Tongue (tissue), 2 donors: ENCODE results near the gene PPP1R2B. TPM values are rescaled to one million over a fixed set of nuclear protein-coding genes. Genes with fewer than 3 reads are reported as not detected.
"Not testable (repeated sequence)": the region's sequence is repeated elsewhere in the genome, so short reads cannot be mapped to it uniquely, and the experiment has no call there.

Experiments
- DNase-seq: peaks from one replicate; pipeline ENCODE4 v3.0.0-alpha.2; 2015
- total RNA-seq: library from RNA; depleted of rRNA; stranded (reverse); fragments of >200 nt; gene quantifications from one replicate; pipeline ENCODE4 v1.2.3, GENCODE V29; 2014

The PPP1R2B gene
- total RNA-seq, result 0.10 TPM

- DNase-seq, result no peak
Observed at GRCh38 chr5:156850206-156850751, at the start of gene PPP1R2B. Gene PPP1R2B (plus strand): TSS chr5:156850295. CDS start chr5:156850563, 268 bp downstream.

DNA sequence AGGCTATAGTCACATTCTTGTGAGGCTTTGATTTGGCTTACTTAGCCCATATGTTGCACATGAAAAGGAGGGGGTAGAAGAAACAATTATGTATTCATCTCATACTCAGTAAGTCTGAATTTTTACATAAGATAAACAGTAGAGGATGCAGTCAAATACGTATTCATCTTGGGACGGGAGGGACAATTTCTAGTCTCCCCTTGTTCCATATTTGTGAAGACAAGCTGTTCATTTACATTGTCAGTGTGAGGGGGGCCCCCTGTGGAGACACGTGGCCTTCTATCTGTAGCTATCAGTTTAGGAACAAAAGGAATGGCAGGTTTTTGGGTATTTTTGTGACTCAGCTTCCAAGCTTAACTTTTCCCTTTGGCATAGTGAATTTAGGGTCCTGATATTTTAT, 49.2 kb upstream of the PPP1R2B start:
- DNase-seq, result no peak

DNA sequence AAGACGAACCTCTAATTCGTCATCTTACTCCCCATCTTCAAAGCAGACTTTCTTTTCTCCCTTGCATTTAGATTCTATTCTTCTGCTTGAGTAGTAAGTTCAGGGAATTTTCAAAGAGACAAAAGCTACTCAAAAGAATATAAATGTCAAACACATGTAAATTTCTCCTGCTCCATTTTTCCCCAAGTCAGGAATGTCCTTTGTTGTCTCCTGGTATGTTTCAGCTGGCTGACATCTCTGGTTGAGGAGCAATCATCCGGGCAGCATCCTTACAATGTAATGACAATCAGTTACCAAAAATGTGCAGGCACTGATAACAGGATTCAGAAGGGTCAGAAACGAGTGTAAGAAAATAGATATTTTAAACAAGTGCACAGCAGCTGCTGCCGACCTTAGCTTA, 47.6 kb upstream of the PPP1R2B start:
- no peak for DNase-seq

- no peak for DNase-seq
Observed at GRCh38 chr5:156803404-156803803, 46.7 kb upstream of the PPP1R2B start.

GRCh38 chr5:156812959-156813358, 37.1 kb upstream of the PPP1R2B start:
- DNase-seq, result no peak

DNA sequence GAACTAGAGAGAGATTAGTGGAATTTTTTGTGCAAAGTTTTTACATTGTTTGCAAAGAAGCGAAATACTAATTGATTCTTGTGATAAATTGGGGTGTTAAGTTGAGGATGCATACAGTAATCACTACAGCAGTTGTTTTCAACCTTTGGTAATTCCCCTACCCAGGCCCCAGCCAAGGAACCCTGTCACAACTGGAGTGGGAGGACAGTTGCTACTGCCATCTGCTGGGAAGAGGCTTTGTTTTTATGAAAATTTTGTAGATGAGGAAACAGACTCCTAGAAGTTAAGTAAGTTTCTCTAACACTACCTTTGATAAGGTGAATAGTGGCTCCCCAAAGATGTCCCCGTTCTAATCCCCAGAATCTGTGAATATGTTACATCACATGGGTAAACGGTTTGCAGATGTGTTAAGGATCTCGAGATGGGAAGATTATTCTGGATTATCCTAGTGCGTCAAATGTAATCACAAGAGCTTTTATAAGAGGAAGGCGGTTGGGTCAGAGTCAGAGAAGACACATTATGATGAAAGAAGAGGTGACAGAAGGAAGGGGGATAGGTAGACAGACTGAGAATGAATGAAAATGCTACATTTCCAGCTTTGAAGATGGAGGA, 34.0 kb upstream of the PPP1R2B start:
- peak; percentile 52 for DNase-seq

GRCh38 chr5:156819537-156819936, 30.6 kb upstream of the PPP1R2B start:
- no peak for DNase-seq

DNA sequence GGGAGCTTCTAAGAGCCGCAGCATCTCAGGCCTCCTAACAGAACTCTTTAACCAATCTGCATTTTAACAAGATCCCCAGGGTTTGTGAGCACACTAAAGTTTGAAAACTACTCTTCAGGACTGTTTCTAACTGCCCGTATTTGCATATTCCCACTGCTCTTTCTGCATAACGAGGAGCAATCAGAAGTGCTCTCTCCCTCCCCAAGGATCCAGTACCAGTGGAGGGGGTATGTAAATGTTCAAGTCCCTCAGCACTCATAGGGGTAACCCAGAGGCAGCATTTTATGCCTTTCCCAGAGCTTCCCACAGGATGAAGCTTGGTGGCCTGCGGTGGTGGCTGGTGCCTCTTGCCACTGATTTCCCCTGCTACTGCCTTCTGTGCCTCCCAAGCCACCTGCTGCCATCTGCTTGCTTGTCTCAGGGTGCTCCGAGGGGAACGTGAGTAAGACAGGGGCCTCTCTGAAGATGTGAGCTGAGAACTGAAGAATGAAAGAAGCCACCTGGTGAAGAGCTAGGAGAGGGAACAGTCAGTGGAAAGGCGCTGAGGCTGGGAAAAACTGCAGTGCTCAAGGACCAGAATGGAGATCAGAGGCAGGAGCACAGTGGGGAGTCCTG, 30.0 kb upstream of the PPP1R2B start:
- peak; percentile 14 for DNase-seq

DNA sequence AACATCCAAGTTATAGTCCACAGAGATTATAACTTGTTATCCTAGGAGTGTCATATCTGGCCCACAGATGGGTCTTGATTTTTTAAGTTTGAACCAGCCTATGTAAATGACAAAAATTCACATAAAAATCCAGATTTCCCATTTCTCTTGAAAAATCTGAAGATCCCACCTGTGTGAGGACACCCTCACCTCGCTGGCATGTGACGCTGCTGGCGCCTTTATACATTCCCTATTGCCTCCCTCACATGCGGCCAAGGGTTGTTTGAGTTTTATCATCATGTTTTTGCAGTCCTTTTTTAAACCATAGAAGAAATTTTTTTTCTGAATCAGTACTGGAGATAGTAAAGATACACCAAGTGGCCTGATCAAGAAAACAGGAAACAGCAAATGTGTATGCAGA, 25.9 kb upstream of the PPP1R2B start:
- DNase-seq, result no peak

DNA sequence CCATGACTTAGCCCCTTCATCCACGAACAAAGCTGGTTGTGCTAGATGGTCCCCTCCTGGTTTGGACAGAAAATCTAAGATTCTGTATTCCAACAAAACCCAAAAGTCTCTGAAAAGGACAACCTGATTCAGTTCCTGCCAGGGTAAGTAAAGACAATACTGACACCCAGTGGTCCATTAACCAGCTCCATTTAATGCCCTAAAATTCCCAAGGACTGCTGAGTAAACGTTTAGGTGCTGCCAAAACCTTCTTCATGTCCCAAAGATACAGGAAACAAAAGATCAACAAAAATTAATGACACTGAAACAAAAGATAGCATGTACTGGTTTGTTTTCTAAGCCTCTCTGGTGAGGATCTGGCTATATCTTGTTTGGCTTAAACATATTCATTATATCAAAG, 25.3 kb upstream of the PPP1R2B start:
- DNase-seq, result peak; percentile 82

DNA sequence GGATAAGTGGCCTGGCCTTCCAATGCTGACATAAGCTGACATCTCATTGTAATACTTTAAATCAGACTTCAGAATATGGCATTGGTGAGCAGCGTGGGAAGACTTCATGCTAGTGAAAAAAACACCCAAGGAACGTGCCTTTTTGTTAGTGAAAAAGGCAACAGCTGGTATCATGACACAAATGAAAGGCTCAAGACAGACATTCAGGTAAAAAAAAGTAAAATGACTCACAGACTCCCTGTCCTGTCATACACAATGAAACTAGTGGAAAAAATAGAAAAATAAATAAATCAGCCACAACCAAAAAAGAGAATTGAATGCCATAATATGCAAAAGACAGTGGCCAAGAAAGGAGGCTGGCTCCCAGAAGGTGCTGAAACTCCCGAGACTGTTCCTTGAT, 24.4 kb upstream of the PPP1R2B start:
- no peak for DNase-seq

DNA sequence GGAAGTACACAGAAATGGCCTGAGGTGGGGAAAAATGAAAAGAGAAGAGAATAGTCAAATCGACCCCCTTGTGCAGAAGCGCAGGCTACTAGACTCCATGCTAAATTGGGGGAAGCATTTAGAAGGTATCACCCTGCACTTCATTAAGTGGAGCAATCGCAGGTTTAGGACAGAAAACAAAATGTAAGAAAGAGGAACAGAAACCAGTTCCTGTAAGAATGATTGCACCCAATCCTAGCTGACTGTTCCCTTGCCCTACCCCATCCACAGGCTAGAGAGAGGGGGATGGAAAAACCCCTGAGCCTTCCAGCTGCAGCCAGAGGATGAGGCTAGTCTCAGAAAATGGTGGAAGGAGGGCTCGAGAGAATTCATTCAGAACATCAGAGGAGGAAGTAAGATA, 23.9 kb upstream of the PPP1R2B start:
- no peak for DNase-seq

DNA sequence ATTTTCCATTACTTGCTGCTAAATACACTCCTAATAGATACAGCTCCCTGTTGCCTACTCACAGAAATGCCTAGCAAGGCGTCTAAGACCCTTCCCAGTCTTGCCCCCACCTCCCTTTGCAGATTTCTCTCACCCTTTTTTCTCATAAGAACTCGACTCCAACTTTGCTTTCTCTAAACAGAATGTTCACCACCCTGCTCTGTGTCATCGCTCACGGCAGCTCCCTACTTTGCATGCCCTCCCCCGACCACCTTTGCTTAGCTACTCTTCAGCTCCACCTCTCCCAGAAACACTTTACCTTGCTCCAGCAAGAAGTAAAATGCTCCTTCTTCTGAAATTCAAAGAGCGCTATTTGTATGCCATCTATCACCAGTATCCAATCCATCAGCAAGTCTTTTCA, 15.2 kb upstream of the PPP1R2B start:
- no peak for DNase-seq

DNA sequence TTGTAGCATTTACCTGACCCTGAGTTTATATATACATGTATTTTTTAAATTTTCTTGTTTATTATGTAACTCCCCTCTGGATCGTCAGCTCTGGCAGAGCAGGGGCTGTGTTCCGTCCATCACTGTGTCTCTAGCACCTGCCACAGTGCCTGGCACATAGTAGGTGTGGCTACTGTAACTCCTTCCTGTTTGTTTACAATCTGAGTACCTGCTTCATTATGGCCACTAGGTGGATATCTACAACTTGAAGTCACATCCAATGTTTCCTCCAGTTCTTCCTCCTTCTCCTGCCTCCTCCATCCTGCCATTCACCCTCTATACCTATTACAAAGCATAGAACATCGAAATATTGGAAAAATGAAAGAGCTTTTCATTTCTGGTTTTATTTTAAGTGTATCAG, 14.2 kb upstream of the PPP1R2B start:
- no peak for DNase-seq

DNA sequence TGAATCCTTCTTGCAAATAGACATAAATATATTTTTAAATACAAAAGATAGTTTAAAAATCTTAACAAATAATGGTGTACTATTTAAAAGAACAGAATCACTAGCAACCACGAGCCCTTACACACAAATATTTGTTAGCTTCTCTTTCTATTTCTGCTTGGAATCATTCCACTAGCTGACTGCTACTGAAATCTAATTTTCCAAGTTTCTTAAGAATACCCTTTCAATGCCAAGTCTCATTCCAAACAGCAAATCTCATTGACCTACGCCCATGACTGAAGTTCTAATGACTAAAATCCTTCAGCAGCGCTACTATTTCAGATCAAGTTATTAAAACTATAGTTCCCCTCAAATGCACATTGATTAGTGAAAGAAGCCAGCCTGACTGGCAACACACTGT, 13.2 kb upstream of the PPP1R2B start:
- DNase-seq, result no peak

DNA sequence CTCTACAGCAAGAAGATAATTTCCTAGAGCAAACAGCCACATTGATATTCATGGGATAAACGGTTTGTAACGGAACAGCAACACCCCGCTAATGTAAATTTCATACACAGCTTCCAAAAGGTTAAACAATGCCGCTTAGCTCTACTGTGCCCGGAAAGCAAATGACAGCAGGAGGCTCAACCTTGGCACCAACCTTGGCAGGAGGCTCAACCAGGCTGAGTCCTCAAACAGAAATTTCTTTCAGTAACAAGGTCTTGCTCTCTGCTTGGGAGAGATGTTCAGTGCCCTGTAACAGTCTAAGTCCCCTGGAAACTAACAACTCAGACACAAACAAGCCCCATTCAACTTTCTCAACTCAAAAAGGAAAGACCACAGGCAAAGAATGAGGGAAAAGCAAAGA, 11.1 kb upstream of the PPP1R2B start:
- DNase-seq, result no peak

- no peak for DNase-seq
Observed at GRCh38 chr5:156841737-156842136, 8.4 kb upstream of the PPP1R2B start.

DNA sequence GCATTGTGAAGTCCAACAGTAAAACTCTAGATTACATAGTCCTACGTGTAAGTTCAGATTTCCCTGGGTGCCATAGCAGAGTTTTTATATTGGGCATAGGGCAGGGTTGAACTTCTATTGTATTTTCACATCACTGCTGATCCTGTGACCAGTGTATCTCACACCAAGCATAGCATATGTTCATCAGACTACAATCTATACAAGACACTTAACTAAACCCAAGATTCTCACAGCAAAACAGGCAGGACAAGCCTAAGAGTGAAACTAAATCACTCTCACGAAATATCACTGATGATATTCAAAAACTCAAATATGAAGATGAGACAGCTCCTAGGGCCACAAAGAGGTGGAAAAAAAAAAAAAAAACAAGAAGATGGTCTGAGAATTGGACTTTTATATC, 3.2 kb upstream of the PPP1R2B start:
- DNase-seq, result no peak

DNA sequence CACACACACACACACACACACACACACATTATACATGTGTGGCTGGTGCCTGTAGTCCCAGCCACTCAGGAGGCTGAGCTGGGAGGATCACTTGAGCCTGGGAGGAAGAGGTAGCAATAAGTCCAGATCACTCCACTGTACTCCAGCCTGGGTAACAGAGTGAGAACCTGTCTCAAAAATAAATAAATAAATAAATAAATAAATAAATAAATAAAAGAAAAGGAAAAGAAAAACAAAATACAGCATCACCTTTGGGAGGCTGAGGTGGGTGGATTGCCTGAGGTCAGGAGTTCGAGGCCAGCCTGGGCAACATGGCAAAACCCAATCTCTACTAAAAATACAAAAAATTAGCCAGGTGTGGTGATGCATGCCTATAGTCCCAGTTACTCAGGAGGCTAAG, 1.6 kb upstream of the PPP1R2B start:
- not testable (repeated sequence) for DNase-seq

DNA sequence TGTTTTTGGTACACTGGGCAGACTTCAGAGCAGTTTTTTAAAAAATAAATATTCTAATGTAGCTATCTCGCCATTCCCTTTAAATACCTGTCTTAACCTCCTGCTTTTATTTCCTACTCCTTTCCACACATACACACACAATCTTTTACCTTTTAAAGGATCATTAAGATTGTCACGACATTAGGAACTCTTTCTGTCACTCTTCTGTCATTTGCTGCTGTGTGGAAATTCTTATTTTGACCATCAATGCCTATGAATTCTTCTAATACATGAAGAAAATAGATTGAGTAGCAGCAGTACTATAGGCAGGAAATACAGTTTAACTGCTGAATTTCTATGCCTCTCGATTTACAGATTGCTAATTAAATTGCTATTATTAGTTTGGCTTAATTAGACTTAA, 1.8 kb downstream of the PPP1R2B start:
- no peak for DNase-seq

GRCh38 chr5:156853055-156853454, 3.0 kb downstream of the PPP1R2B start:
- not testable (repeated sequence) for DNase-seq

- no peak for DNase-seq
Observed at GRCh38 chr5:156865427-156865826, 15.3 kb downstream of the PPP1R2B start.

GRCh38 chr5:156870498-156870839, 20.4 kb downstream of the PPP1R2B start:
- no peak for DNase-seq

DNA sequence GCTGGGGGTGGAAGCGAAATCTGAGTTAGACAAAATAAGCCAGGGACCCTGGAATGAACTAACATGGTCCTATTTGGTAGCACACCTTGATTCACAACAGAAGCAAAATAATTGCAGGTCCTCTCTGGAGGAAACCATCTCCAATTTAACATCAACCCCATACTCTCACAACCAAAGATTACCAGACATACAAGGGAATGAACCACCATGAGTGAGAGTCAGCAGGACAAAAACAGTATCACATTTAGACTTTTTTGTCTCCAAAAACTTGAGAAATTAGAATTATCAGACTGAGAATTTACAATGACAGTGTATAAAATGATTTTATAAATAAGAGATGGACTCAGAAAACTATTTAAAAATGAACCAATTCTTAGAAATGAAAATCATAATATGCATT, 21.1 kb downstream of the PPP1R2B start:
- DNase-seq, result no peak
